HepG2 (cell line): ENCODE measurements around the gene HCRTR1. TPM values are rescaled to one million over a fixed set of nuclear protein-coding genes. Genes with fewer than 3 reads are reported as not detected.

ENCODE experiments used
- ELF3 ChIP-seq: IDR thresholded peaks from 2 replicates; pipeline ENCODE4 v1.6.1; 2016; ENCODE audit warnings: missing genetic modification reagents, missing compliant biosample characterization
- FOXA1 ChIP-seq, 2 experiments: fragments of 450-650 bp in 1 of 2; sonication (generic) in 1 of 2; formaldehyde crosslinking in 1 of 2; IDR thresholded peaks; 2 replicates each; pipeline versions ENCODE4 v1.4.0 to v1.6.1; 2016 to 2020; ENCODE audit warnings: missing genetic modification reagents in 1 of 2
- HOXA3 ChIP-seq: sonication (generic); formaldehyde crosslinking; IDR thresholded peaks from 2 replicates; pipeline ENCODE4 v1.5.0; 2020; ENCODE audit warnings: missing genetic modification reagents
- KDM5B ChIP-seq: sonication (generic); formaldehyde crosslinking; IDR thresholded peaks from 2 replicates; pipeline ENCODE4 v1.4.0; 2020; ENCODE audit warnings: missing genetic modification reagents, mild to moderate bottlenecking, borderline replicate concordance
- MAZ ChIP-seq, 2 experiments: sonication (generic) in 1 of 2; formaldehyde crosslinking in 1 of 2; IDR thresholded peaks; 2 replicates each; pipeline versions ENCODE4 v1.5.0 to v1.6.1; 2012 to 2020; ENCODE audit warnings: low read depth in 2 of 2, mild to moderate bottlenecking in 2 of 2, borderline replicate concordance in 1 of 2, improper control_type of control experiment in 1 of 2, low read length in 1 of 2, missing genetic modification reagents in 1 of 2, moderate library complexity in 1 of 2
- MEF2D ChIP-seq: sonication (generic); formaldehyde crosslinking; IDR thresholded peaks from 2 replicates; pipeline ENCODE4 v1.5.1; 2020; ENCODE audit warnings: mild to moderate bottlenecking, missing genetic modification reagents
- RCOR2 ChIP-seq: IDR thresholded peaks from 2 replicates; pipeline ENCODE4 v1.6.1; 2016; ENCODE audit warnings: missing biosample characterization, missing genetic modification reagents
- RELA ChIP-seq: sonication (generic); formaldehyde crosslinking; IDR thresholded peaks from 2 replicates; pipeline ENCODE4 v1.4.0; 2020; ENCODE audit warnings: missing genetic modification reagents
- RFXAP ChIP-seq: sonication (generic); formaldehyde crosslinking; IDR thresholded peaks from 2 replicates; pipeline ENCODE4 v1.4.0; 2020; ENCODE audit warnings: missing genetic modification reagents, borderline replicate concordance
- SIN3B ChIP-seq: fragments of 150-350 bp; IDR thresholded peaks from 2 replicates; pipeline ENCODE4 v1.6.1; 2014; ENCODE audit warnings: low read length
- SRSF1 ChIP-seq: fragments of 200-400 bp; formaldehyde crosslinking; optimal IDR thresholded peaks from 2 replicates; pipeline ENCODE3; 2017; ENCODE audit warnings: mild to moderate bottlenecking, low read depth, low read length, moderate library complexity
- TP53 ChIP-seq: sonication (generic); formaldehyde crosslinking; conservative IDR thresholded peaks from 2 replicates; pipeline ENCODE4 v1.4.0; 2020; ENCODE audit warnings: missing genetic modification reagents
- YEATS2 ChIP-seq: sonication (generic); formaldehyde crosslinking; IDR thresholded peaks from 2 replicates; pipeline ENCODE4 v1.4.0; 2020; ENCODE audit warnings: missing genetic modification reagents, borderline replicate concordance
- ZNF354B ChIP-seq: sonication (generic); formaldehyde crosslinking; IDR thresholded peaks from 2 replicates; pipeline ENCODE4 v1.8.0; 2022; ENCODE audit warnings: mild to moderate bottlenecking, missing genetic modification reagents
- ZNF629 ChIP-seq: sonication (generic); formaldehyde crosslinking; conservative IDR thresholded peaks from 2 replicates; pipeline ENCODE4 v1.5.0; 2020; ENCODE audit warnings: missing genetic modification reagents
- ZNF768 ChIP-seq: sonication (generic); formaldehyde crosslinking; IDR thresholded peaks from 2 replicates; pipeline ENCODE4 v1.4.0; 2020; ENCODE audit warnings: missing genetic modification reagents
- ZSCAN25 ChIP-seq: sonication (generic); formaldehyde crosslinking; IDR thresholded peaks from 2 replicates; pipeline ENCODE4 v1.8.0; 2022; ENCODE audit warnings: mild to moderate bottlenecking, missing genetic modification reagents
- ZSCAN31 ChIP-seq: sonication (generic); formaldehyde crosslinking; IDR thresholded peaks from 2 replicates; pipeline ENCODE4 v1.5.0; 2020; ENCODE audit warnings: low read depth, mild to moderate bottlenecking, missing genetic modification reagents
- polyA plus RNA-seq, 8 experiments: library from polyadenylated mRNA; depleted of rRNA in 3 of 8; stranded (reverse) in 7 of 8; unstranded in 1 of 8; fragments of >200 nt; fragmentation: Illumina TruSeq in 4 of 8; extraction: Trizol in 4 of 8; gene quantifications; 2 replicates each; pipeline versions ENCODE4 v1.2.1 to v1.2.3, GENCODE V29; 2011 to 2016; ENCODE audit warnings: low read depth in 4 of 8, missing spikeins in 1 of 8, mixed read lengths in 1 of 8; ENCODE audit not compliant: insufficient read depth in 1 of 8
- total RNA-seq, 5 experiments: library from RNA; depleted of rRNA; stranded (reverse); fragments of >200 nt; fragmentation: Illumina TruSeq; extraction: Trizol; gene quantifications; 2 replicates each; pipeline ENCODE4 v1.2.3, GENCODE V29; 2016; ENCODE audit warnings: low read depth in 1 of 5
- TF ChIP-seq, protein P1 (sequence below): sonication (generic); formaldehyde crosslinking; conservative IDR thresholded peaks from 2 replicates; pipeline ENCODE4 v1.4.0; 2020; ENCODE audit warnings: missing genetic modification reagents
- TF ChIP-seq, protein P2 (sequence below): sonication (generic); formaldehyde crosslinking; IDR thresholded peaks from 2 replicates; pipeline ENCODE4 v1.4.0; 2020; ENCODE audit warnings: missing genetic modification reagents
- TF ChIP-seq, protein P3 (sequence below): sonication (generic); IDR thresholded peaks from 2 replicates; pipeline ENCODE4 v1.6.1; 2016; ENCODE audit warnings: low read depth, borderline replicate concordance
- TF ChIP-seq, protein P4 (sequence below): sonication (generic); formaldehyde crosslinking; IDR thresholded peaks from 2 replicates; pipeline ENCODE4 v1.4.0; 2020; ENCODE audit warnings: missing genetic modification reagents
- TF ChIP-seq, protein P5 (sequence below): sonication (generic); formaldehyde crosslinking; IDR thresholded peaks from 2 replicates; pipeline ENCODE4 v1.4.0; 2020; ENCODE audit warnings: missing genetic modification reagents

HCRTR1 gene
- total and polyA plus RNA-seq, 2 of the 13 experiments (the other 11 are each of a cell fraction or from before 2014, with no cell fraction given): not detected

DNA sequence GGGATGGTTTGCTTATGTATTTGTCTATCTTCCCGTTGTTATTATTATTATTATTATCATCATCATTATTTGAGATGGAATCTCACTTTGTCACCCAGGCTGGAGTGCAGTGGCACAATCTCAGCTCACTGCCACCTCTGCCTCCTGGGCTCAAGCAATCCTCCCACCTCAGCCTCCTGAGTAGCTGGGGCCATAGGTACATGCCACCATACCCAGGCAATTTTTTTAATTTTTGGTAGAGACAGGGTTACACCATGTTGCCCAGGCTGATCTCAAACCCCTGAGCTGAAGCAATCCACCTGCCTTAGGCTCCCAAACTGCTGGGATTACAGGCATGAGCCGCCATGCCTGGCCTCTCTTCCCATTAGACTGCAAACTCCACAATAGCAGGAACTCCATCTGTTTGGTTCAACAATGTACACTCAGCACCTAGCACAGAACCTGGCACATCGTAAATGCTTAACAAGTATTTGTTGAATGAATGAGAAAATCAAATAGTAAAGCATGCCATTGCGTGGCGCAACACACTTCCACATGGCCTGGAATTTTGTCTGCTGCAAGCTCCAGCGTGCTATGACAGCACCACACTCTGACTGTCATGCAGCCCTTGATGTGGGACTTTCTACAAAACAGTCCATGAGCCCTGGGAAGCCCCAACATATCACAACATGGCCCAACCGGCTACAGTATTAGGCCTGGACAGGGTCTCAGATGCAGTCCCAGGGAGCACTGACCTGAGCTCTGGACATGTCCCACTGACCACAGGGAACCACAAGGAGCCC lies 45.0 kb upstream of the HCRTR1 start (continued):
- TF ChIP-seq, protein P1, sequence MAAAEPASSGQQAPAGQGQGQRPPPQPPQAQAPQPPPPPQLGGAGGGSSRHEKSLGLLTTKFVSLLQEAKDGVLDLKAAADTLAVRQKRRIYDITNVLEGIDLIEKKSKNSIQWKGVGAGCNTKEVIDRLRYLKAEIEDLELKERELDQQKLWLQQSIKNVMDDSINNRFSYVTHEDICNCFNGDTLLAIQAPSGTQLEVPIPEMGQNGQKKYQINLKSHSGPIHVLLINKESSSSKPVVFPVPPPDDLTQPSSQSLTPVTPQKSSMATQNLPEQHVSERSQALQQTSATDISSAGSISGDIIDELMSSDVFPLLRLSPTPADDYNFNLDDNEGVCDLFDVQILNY: no peak
- TF ChIP-seq, protein P2, sequence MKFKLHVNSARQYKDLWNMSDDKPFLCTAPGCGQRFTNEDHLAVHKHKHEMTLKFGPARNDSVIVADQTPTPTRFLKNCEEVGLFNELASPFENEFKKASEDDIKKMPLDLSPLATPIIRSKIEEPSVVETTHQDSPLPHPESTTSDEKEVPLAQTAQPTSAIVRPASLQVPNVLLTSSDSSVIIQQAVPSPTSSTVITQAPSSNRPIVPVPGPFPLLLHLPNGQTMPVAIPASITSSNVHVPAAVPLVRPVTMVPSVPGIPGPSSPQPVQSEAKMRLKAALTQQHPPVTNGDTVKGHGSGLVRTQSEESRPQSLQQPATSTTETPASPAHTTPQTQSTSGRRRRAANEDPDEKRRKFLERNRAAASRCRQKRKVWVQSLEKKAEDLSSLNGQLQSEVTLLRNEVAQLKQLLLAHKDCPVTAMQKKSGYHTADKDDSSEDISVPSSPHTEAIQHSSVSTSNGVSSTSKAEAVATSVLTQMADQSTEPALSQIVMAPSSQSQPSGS (CRISPR knock-in tag): peak; percentile 21; the same call in 1 of the 2 replicates
- TF ChIP-seq RELA (CRISPR knock-in tag): no peak
- TF ChIP-seq, protein P3, sequence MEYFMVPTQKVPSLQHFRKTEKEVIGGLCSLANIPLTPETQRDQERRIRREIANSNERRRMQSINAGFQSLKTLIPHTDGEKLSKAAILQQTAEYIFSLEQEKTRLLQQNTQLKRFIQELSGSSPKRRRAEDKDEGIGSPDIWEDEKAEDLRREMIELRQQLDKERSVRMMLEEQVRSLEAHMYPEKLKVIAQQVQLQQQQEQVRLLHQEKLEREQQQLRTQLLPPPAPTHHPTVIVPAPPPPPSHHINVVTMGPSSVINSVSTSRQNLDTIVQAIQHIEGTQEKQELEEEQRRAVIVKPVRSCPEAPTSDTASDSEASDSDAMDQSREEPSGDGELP: peak; percentile 30; the same call in 1 of the 2 replicates
- TF ChIP-seq ELF3 (CRISPR knock-in tag): peak; percentile 65
- no peak for TF ChIP-seq ZSCAN25 (CRISPR knock-in tag)
- TF ChIP-seq SRSF1: no peak
- peak; percentile 25; the same call in 1 of the 2 replicates for TF ChIP-seq YEATS2 (CRISPR knock-in tag)
- TF ChIP-seq, protein P4, sequence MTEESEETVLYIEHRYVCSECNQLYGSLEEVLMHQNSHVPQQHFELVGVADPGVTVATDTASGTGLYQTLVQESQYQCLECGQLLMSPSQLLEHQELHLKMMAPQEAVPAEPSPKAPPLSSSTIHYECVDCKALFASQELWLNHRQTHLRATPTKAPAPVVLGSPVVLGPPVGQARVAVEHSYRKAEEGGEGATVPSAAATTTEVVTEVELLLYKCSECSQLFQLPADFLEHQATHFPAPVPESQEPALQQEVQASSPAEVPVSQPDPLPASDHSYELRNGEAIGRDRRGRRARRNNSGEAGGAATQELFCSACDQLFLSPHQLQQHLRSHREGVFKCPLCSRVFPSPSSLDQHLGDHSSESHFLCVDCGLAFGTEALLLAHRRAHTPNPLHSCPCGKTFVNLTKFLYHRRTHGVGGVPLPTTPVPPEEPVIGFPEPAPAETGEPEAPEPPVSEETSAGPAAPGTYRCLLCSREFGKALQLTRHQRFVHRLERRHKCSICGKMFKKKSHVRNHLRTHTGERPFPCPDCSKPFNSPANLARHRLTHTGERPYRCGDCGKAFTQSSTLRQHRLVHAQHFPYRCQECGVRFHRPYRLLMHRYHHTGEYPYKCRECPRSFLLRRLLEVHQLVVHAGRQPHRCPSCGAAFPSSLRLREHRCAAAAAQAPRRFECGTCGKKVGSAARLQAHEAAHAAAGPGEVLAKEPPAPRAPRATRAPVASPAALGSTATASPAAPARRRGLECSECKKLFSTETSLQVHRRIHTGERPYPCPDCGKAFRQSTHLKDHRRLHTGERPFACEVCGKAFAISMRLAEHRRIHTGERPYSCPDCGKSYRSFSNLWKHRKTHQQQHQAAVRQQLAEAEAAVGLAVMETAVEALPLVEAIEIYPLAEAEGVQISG (CRISPR knock-in tag): no peak
- TF ChIP-seq ZNF354B: no peak
- no peak for TF ChIP-seq FOXA1 (IDR thresholded peaks at IDR 0.05)
- TF ChIP-seq FOXA1 (CRISPR knock-in tag; IDR thresholded peaks at IDR 0.05): peak; percentile 68; the same call in 1 of the 2 replicates
- TF ChIP-seq MAZ (IDR thresholded peaks at IDR 0.05; ENCODE audit: borderline replicate concordance, low read depth, low read length): no peak
- 0 out of 2 replicates have a peak, but pooled peaks have one; percentile 32 for TF ChIP-seq MAZ (CRISPR knock-in tag; IDR thresholded peaks at IDR 0.05; ENCODE audit: low read depth)
- TF ChIP-seq RFXAP (CRISPR knock-in tag): no peak
- TF ChIP-seq ZSCAN31 (CRISPR knock-in tag): no peak
- peak; percentile 72; the same call in 1 of the 2 replicates for TF ChIP-seq RCOR2 (CRISPR knock-in tag)
- TF ChIP-seq, protein P5, sequence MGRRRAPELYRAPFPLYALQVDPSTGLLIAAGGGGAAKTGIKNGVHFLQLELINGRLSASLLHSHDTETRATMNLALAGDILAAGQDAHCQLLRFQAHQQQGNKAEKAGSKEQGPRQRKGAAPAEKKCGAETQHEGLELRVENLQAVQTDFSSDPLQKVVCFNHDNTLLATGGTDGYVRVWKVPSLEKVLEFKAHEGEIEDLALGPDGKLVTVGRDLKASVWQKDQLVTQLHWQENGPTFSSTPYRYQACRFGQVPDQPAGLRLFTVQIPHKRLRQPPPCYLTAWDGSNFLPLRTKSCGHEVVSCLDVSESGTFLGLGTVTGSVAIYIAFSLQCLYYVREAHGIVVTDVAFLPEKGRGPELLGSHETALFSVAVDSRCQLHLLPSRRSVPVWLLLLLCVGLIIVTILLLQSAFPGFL: no peak
- TF ChIP-seq SIN3B: no peak
- no peak for TF ChIP-seq KDM5B (CRISPR knock-in tag)
- no peak for TF ChIP-seq ZNF768 (CRISPR knock-in tag)
- TF ChIP-seq HOXA3 (CRISPR knock-in tag): peak; percentile 32; the same call in 1 of the 2 replicates
- TF ChIP-seq MEF2D (CRISPR knock-in tag): no peak
- no peak for TF ChIP-seq ZNF629 (CRISPR knock-in tag)
- no peak for TF ChIP-seq TP53 (CRISPR knock-in tag)
